ENCODE results near the gene PABPN1.

The PABPN1 gene

DNA sequence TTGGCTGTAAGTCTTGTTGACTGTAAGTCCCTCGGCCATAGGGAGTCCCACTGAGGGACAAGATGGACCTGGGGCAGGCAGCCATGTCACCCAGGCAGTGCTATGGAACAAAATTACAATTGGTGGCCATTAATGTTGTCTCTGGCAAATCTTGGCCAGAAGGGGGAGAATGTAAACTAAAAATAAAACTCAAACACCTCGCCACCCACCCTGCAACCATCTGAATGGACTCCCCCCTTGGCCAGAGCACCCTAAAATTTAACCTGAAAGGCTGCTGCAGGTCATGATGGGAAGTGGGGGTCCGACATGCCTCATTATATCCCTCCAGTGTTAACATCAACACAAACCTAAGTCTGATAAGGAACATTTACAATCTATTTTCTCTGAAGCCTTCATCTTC, 23.2 kb downstream of the PABPN1 start:
- no peaks in the 10 kb centered on the region for H3K9me3 Mint-ChIP-seq
- no peak overlapping the region for H3K27ac Mint-ChIP-seq
- no peak for ATAC-seq
- H3K27me3 Mint-ChIP-seq, result peaks cover 18% of the 10 kb centered on the region
- H3K4me3 Mint-ChIP-seq, result no peak overlapping the region
- H3K4me1 Mint-ChIP-seq, result no peaks in the 10 kb centered on the region
- no peaks in the 10 kb centered on the region for H3K36me3 Mint-ChIP-seq

DNA sequence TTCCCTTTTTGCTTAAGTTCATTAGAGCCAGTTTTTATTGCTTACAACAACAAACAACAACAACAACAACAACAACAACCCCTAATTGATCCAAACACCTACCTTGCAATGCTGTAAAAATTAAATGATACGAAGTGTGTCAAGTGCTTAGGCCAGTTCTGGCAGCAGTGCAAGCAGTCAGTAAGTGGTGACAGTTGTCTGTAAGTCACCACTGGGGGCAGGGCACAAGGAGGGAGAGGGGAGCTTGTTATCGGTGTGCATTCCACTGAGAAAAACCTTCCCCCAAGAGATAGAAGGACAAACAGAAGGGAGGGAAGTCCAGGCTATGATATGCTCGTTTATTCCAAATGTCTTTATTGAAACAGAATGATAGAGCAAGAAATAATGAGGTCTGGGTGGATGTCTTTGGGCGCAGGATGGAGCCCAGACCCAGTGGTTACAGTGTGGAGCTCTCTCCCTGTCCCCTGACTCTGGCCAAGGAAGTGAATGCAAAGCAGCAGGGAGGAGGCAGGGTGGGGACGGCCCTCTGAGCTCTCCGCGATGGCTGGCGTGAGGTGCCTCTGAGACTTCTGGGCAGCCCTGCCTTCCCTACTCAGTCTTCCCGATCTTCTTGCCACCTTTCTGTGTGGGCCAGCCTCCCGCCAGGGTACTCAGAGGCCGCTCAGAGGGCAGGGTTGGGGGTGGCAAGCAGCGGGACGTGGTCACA, 24.9 kb downstream of the PABPN1 start:
- ATAC-seq, result no peak
- Mint-ChIP-seq H3K4me3 (no peak overlapping the region), H3K9me3 (peaks cover 3% of the 10 kb centered on the region), H3K4me1 (no peaks in the 10 kb centered on the region), H3K36me3 (no peaks in the 10 kb centered on the region), H3K27ac (no peak overlapping the region), H3K27me3 (peaks cover 34% of the 10 kb centered on the region)

DNA sequence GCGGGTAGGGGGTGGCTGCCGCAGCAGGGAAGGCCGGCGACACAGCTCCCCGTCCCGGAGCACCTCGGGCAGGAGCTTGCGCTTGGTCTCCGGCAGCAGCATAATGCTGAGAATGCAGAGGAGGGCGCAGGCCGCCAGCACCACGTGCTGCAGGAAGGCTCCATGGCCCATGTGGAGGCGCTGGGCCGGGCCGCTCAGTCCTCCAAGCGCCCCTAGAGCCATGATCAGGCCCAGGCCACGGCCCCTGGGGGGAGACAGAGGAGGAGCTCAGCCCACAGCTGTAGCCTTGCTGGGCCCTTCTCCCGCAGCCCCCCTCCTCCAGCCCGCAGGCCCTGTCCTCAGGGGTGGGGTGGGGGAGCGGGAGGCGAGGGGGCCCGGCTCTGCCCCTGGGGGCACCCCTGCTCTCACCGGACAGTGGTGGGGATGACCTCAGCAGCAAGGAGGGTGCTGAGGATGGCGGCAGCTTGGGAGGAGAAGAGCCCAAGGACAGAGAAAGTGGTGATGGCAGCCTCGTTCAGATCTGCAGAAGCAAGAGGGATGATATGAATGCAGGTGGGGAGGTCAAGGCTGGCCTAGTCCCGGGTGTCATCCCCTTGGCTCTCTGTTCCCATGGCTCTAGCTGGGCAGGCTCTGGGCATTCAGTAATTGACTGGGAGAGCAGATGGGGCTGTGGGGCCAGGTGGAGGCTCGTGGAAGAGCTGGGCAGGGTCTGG, 25.6 kb downstream of the PABPN1 start:
- H3K9me3 Mint-ChIP-seq, result peaks cover 3% of the 10 kb centered on the region
- peaks cover 39% of the 10 kb centered on the region for H3K27me3 Mint-ChIP-seq
- H3K36me3 Mint-ChIP-seq, result no peaks in the 10 kb centered on the region
- H3K27ac Mint-ChIP-seq, result no peak overlapping the region
- ATAC-seq, result peak; percentile 34
- no peak overlapping the region for H3K4me3 Mint-ChIP-seq
- H3K4me1 Mint-ChIP-seq, result no peaks in the 10 kb centered on the region

DNA sequence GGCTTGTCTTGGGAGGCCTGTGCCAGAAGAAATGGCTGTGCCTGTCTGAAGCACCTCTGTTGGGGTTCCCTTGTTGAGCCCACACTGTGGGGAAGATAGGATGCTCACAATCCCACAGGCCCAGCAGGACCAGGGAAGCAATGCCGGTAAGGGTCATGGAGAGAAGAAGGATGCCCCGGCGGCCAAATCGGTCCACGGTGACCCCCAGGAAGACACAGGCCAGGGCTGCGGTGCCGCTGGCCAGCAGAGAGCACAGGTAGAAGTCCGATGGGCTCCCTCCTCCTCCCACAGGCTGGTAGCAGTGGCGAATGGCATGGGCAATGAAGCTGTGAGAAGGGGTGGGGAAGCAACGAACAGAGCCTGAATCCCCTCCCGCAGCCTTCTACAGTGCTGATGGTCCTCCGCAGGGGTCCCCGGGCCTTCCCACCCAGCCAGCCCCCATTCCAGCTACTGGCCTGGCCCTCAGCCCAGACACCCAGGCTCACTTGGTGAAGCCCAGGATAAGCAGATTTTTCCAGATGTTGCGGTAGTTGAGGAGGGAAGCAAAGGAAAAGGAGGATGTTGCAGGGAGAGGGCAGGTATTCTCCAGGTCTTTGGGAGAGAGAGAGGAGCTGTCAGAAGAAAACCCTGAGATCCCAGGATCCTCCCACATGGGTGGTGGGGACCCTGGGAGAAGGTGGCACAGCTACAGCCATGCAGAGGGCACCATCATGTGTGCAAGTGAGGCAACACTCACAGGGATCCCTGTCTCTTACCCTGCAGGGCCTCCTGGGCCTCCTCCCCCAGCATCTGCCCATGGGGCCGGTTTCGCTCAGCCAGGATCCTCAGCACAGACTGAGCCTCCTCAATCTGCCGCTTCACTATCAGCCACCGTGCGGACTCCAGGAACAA, 26.4 kb downstream of the PABPN1 start:
- H3K4me1 Mint-ChIP-seq, result no peaks in the 10 kb centered on the region

DNA sequence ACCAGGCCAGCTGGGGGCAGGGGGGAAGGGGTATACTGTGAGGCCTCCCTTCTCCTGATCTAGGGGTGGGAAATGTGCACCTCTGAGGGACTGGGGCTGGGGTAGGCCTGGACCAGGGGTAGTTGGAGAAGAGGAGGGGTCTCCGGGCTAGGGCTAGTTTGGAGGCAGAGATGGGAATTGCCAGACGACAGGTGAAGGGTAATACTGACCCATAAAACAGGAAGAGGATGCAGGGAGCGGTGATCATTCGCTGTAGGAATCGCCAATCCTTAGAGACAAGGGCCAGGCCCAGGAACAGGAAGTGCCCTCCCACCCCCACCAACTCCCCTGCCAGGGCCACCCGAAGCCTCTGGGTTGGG, 27.0 kb downstream of the PABPN1 start:
- Mint-ChIP-seq H3K27ac (no peak overlapping the region), H3K9me3 (peaks cover 3% of the 10 kb centered on the region), H3K4me1 (no peaks in the 10 kb centered on the region), H3K27me3 (peaks cover 45% of the 10 kb centered on the region), H3K36me3 (no peaks in the 10 kb centered on the region), H3K4me3 (no peak overlapping the region)
- ATAC-seq, result no peak

More for the DNA sequence above, 26.4 kb downstream of the PABPN1 start:
- Mint-ChIP-seq H3K36me3 (no peaks in the 10 kb centered on the region), H3K27me3 (peaks cover 39% of the 10 kb centered on the region), H3K4me3 (no peak overlapping the region), H3K9me3 (peaks cover 3% of the 10 kb centered on the region), H3K27ac (no peak overlapping the region)
- ATAC-seq, result no peak

DNA sequence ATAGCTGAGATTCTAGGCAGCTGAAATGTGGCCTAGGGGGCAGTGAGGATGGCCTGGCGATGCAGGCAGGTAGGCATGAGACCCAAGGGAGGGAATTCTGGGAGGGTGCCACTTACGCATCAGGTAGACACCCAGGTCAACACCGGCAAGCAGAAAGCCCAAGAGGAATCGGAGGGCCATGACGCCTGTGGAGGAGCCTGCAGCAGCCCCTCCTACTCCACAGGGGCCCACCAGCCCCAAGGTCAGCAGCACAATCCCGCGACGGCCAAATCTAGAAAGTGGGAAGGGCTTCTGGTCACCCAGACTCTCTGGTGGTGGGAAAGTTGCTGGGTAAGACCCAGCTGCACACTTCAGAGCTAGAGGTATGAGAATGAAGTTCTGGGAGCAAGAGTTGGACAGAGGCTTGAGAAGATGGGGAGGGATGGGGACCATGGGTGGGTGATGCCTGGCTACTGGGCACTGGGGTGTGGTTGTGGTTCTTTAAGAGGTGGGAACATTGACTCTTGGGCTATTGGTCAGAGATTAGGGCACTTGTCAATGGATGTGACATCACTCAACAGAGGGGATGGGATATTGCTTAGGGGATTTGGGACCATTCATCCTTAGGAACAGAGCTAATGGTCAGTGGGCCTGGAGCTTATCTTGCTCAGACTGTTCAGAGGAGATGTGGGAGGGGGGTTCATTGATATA, 28.0 kb downstream of the PABPN1 start:
- no peak for ATAC-seq
- no peak overlapping the region for H3K27ac Mint-ChIP-seq
- H3K4me1 Mint-ChIP-seq, result no peaks in the 10 kb centered on the region
- no peaks in the 10 kb centered on the region for H3K36me3 Mint-ChIP-seq
- no peak overlapping the region for H3K4me3 Mint-ChIP-seq
- H3K9me3 Mint-ChIP-seq, result peaks cover 3% of the 10 kb centered on the region
- peaks cover 56% of the 10 kb centered on the region for H3K27me3 Mint-ChIP-seq

DNA sequence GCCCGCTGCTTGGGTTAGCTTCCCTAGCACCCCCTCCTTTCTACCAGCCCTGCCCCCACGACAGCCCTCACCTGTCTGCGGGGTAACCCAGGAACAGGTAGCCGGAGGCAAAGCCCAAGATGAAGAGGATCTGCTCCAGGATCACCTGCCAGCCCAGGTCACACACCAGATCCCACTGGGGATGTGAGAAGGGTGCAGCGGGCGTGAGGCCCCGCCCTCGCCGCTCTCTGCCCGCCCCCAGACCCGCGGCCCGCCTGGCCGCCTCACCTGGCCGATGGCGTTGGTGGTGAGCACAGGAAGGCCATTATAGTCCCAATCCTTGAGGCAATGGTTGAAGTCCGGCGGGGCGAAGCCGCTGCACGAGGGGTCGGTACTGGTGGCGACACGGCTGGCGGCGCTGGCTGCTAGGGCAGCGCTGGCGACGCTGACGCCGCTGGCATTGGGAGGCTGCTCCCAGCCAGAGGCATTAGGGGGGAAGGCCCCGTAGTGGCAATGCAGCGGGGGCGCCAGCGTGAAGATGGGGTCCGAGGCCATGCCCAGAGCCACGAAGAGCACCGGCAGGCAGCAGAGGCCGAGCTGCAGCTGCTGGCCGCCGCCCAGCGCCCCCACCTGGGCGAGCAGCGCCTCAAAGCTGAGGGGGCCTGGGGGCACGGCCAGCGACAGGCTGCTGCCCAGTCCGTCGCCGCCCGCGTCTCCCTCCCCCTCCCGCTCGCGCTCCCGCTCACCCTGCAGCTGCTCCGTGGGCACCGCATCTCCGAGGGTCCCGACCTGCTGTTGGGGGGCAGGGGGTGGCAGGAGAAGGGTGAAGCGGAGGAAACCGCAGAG, 30.6 kb downstream of the PABPN1 start:
- H3K27me3 Mint-ChIP-seq, result peaks cover 78% of the 10 kb centered on the region
- no peak overlapping the region for H3K27ac Mint-ChIP-seq
- ATAC-seq, result no peak
- no peaks in the 10 kb centered on the region for H3K4me1 Mint-ChIP-seq
- H3K4me3 Mint-ChIP-seq, result peak overlapping the region; percentile 57
- H3K36me3 Mint-ChIP-seq, result no peaks in the 10 kb centered on the region
- H3K9me3 Mint-ChIP-seq, result peaks cover 3% of the 10 kb centered on the region

DNA sequence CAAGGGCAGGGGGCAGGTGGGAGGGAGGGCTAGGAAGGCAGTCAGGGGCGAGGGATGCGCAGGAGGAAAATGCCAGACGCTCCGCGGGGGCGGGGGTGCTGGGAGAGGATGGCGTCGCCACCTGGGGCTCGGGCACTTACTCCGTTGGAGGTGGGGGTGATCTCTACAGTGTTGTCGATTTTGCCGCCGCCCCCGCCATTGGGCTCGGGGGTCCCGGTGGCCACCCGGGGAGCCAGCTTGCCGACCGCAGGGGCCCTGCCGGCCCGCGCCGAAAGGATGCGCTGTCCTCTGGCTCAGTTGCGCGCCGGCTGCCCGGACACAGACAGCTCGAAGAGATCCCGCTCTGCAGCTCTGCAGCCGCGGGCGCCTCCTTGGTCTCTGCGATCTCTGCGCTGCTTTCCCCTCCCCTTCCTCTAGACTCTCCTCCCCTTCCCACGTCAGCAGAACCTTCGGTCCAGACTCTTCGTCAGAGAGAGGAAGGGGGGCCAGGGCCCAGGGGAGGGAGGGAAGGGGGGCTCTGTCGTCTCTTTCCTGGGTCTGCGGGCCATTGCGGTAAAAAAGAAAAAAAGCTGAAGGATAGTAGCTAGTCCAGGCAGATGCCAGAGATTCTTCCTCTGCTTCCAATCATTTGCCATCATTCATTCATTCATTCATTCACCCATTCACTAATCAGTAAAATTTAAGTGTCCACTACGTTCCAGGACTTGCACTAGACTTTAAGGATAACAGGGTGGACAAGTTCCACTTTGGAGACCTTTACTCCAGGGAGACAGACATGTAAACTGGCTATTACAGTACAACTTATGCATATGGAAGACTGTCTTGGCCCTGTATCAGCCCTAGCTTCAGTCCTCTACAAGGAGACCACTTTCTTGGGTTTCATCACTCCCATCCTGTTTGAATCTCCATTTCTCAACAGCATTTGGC, 31.5 kb downstream of the PABPN1 start, which contains the start of gene SLC22A17:
SLC22A17 (minus strand) TSS at position 382 of the 927 bp plus-strand sequence.
- no peak within 1 kb of the TSS for H3K27ac Mint-ChIP-seq
- H3K9me3 Mint-ChIP-seq, result peaks cover 3% of the 10 kb centered on the region
- no peaks in the 10 kb centered on the region for H3K36me3 Mint-ChIP-seq
- ATAC-seq, result peak; percentile 67
- peaks cover 76% of the 10 kb centered on the region for H3K27me3 Mint-ChIP-seq
- H3K4me1 Mint-ChIP-seq, result no peaks in the 10 kb centered on the region
- peak within 1 kb of the TSS; percentile 57 for H3K4me3 Mint-ChIP-seq

DNA sequence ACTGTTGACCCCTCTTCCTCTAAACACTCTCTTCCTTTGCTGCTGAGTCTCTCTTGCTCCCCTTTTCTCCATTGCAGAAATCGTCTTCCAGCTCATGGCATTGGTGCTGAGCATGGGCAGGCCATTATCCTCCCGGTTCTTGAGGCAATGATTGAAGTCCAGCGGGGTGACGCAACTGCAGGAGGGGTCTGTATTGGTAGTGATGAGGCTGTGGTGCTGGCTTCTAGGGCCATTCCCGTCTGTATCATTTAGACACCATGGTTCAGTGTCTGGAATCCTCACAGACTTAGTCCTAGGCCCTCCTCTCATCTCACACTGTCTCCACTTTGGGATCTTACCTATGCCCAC, 32.1 kb downstream of the PABPN1 start:
- peaks cover 71% of the 10 kb centered on the region for H3K27me3 Mint-ChIP-seq
- ATAC-seq, result no peak

DNA sequence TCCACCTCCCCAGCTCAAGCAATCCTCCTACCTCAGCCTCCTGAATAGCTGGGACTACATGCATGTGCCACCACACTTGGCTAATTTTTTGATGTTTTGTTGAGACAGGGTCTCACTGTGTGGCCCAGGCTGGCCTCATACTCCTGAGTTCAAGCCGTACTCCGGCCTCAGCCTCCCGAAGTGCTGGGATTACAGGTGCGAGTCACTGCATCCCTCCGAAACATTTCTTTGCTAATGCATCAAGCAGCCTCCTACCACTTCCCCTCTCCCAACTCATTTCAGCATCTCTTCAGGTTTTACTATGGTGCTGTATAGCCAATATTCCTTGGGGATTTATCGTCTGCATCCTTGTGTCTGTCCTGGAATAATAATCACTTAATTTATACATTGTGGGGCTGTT, 33.7 kb downstream of the PABPN1 start:
- no peak for ATAC-seq
- Mint-ChIP-seq H3K9me3 (peaks cover 3% of the 10 kb centered on the region), H3K27me3 (peaks cover 69% of the 10 kb centered on the region), H3K36me3 (no peaks in the 10 kb centered on the region), H3K27ac (no peak overlapping the region), H3K4me1 (no peaks in the 10 kb centered on the region), H3K4me3 (no peak overlapping the region)

More for the DNA sequence above, 32.1 kb downstream of the PABPN1 start:
- Mint-ChIP-seq H3K4me1 (no peaks in the 10 kb centered on the region), H3K36me3 (no peaks in the 10 kb centered on the region), H3K27ac (no peak overlapping the region), H3K4me3 (peak overlapping the region; percentile 53), H3K9me3 (peaks cover 3% of the 10 kb centered on the region)

DNA sequence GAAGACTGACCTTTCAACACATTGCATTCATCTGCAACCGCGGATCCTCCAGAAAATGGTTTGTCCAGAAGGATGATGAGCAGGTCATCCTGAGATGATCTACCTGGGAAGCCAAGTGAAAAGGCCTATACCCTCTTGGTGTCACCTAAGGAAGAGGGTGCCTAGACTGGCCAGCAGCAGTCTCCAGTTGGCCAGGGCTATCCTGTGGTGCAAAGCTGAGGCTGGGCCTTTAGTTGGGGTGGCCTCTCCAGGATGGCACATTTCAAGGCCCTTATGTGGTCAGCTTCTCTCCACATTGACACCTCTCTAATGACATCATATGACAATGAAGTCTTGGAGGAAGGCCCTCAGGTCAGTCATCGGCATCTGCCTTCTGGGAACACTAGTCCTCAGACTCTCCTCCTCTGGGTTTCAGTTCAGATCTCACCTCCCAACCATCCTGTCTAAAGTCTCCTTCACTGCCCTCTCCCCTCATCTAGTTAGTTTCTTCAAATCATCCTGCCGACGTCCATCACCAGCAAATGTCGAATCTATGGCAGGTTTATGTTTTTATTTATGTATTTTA, 34.7 kb downstream of the PABPN1 start:
- no peaks in the 10 kb centered on the region for H3K4me1 Mint-ChIP-seq
- no peak for ATAC-seq
- no peaks in the 10 kb centered on the region for H3K9me3 Mint-ChIP-seq
- no peak overlapping the region for H3K4me3 Mint-ChIP-seq
- H3K36me3 Mint-ChIP-seq, result no peaks in the 10 kb centered on the region
- H3K27me3 Mint-ChIP-seq, result peaks cover 64% of the 10 kb centered on the region
- H3K27ac Mint-ChIP-seq, result no peak overlapping the region

DNA sequence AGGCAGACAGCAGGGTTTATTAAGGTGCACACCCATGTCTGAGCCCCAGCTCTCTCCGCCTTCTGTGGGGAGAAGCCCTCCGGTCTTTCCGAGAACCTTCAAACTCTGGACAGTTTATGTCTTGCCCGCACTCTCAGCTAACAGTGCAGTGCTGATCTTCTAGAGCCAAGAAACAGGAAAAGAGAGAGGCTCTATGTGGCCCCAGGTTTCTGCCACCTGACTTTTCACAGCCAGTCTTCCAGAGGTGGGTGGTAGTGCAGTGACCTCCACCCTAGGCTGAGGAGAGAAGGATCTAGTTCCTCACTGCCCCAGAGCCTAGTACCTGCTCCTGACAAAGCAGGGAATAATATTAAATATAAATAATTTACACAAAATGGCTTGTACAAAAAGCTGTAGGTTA, 35.4 kb downstream of the PABPN1 start:
- Mint-ChIP-seq H3K36me3 (no peaks in the 10 kb centered on the region), H3K27ac (no peak overlapping the region)

DNA sequence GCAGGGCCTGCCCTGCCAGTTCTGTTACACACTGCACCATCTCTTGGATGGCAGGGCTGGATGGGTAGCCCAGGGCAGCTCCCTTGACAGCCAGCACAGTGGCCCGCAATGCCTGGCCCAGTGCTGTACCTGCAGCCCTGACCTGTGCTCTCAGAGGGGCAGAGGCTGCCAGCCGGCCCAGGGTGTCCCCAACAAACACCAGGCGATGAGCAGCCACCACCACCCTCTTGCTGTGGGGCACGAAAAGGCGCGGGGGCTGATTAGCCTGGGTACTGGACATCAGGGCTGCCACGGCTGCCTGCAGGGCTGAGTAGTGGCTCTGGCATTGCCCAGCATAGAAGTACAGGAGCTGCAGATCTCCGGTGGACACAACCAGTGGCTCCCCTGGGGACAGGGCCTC, 36.0 kb downstream of the PABPN1 start:
- H3K36me3 Mint-ChIP-seq, result no peaks in the 10 kb centered on the region
- H3K4me3 Mint-ChIP-seq, result no peak overlapping the region
- H3K4me1 Mint-ChIP-seq, result no peaks in the 10 kb centered on the region
- H3K27ac Mint-ChIP-seq, result no peak overlapping the region
- ATAC-seq, result no peak
- H3K27me3 Mint-ChIP-seq, result peaks cover 57% of the 10 kb centered on the region
- H3K9me3 Mint-ChIP-seq, result no peaks in the 10 kb centered on the region

More for the DNA sequence above, 35.4 kb downstream of the PABPN1 start:
- Mint-ChIP-seq H3K27me3 (peaks cover 57% of the 10 kb centered on the region), H3K4me3 (no peak overlapping the region), H3K9me3 (no peaks in the 10 kb centered on the region), H3K4me1 (no peaks in the 10 kb centered on the region)
- no peak for ATAC-seq

Measured in stimulated activated memory B cell treated with anti-CD40 and anti-IgM and Interleukin-4, amounts not matched to agents 10 μg/mL and 1 μg/mL and 100 μg/mL, for 72 hours (primary cell).